ENCODE results near the gene CNTNAP2. TPM values are rescaled to one million over a fixed set of nuclear protein-coding genes. Genes with fewer than 3 reads are reported as not detected.

CNTNAP2 gene
- total RNA-seq, 1 donor from 2014 or later, result 0.27 TPM

GRCh38 chr7:146681487-146681886 is 564.9 kb downstream of the CNTNAP2 start:
- H3K27me3 Mint-ChIP-seq (ENCODE audit: low read depth), result no peaks in the 10 kb centered on the region
- no peak for TF ChIP-seq CTCF (IDR thresholded peaks at IDR 0.05)
- no peak overlapping the region for H3K4me3 Mint-ChIP-seq (ENCODE audit: unreplicated experiment)
- H3K36me3 Mint-ChIP-seq (ENCODE audit: low read depth), result no peaks in the 10 kb centered on the region
- H3K9me3 Mint-ChIP-seq (ENCODE audit: low read depth), result peaks cover 4% of the 10 kb centered on the region
- H3K27ac Mint-ChIP-seq (ENCODE audit: unreplicated experiment), result no peak overlapping the region
- no peaks in the 10 kb centered on the region for H3K4me1 Mint-ChIP-seq (ENCODE audit: low read depth)
- DNase-seq (ENCODE audit: low spot score), result no peak

GRCh38 chr7:146683439-146683838 is 566.8 kb downstream of the CNTNAP2 start:
- DNase-seq (ENCODE audit: low spot score), result no peak

GRCh38 chr7:146690987-146691386 is 574.4 kb downstream of the CNTNAP2 start:
- DNase-seq (ENCODE audit: low spot score), result no peak
- Mint-ChIP-seq H3K9me3 (ENCODE audit: low read depth) (peaks cover 4% of the 10 kb centered on the region), H3K36me3 (ENCODE audit: low read depth) (no peaks in the 10 kb centered on the region), H3K27ac (ENCODE audit: unreplicated experiment) (no peak overlapping the region), H3K4me3 (ENCODE audit: unreplicated experiment) (no peak overlapping the region), H3K4me1 (ENCODE audit: low read depth) (no peaks in the 10 kb centered on the region), H3K27me3 (ENCODE audit: low read depth) (no peaks in the 10 kb centered on the region)
- TF ChIP-seq CTCF (IDR thresholded peaks at IDR 0.05), result no peak

More at GRCh38 chr7:146683439-146683838, 566.8 kb downstream of the CNTNAP2 start:
- no peak overlapping the region for H3K27ac Mint-ChIP-seq (ENCODE audit: unreplicated experiment)
- H3K4me1 Mint-ChIP-seq (ENCODE audit: low read depth), result no peaks in the 10 kb centered on the region
- no peak for TF ChIP-seq CTCF (IDR thresholded peaks at IDR 0.05)
- no peak overlapping the region for H3K4me3 Mint-ChIP-seq (ENCODE audit: unreplicated experiment)
- no peaks in the 10 kb centered on the region for H3K36me3 Mint-ChIP-seq (ENCODE audit: low read depth)
- H3K27me3 Mint-ChIP-seq (ENCODE audit: low read depth), result no peaks in the 10 kb centered on the region
- peaks cover 3% of the 10 kb centered on the region for H3K9me3 Mint-ChIP-seq (ENCODE audit: low read depth)

GRCh38 chr7:146698995-146699610 is 582.5 kb downstream of the CNTNAP2 start:
- H3K36me3 Mint-ChIP-seq (ENCODE audit: low read depth), result no peaks in the 10 kb centered on the region
- H3K27me3 Mint-ChIP-seq (ENCODE audit: low read depth), result peaks cover 3% of the 10 kb centered on the region
- no peaks in the 10 kb centered on the region for H3K4me1 Mint-ChIP-seq (ENCODE audit: low read depth)
- no peaks in the 10 kb centered on the region for H3K9me3 Mint-ChIP-seq (ENCODE audit: low read depth)
- no peak for TF ChIP-seq CTCF (IDR thresholded peaks at IDR 0.05)
- no peak overlapping the region for H3K4me3 Mint-ChIP-seq (ENCODE audit: unreplicated experiment)
- DNase-seq (ENCODE audit: low spot score), result no peak
- H3K27ac Mint-ChIP-seq (ENCODE audit: unreplicated experiment), result no peak overlapping the region

GRCh38 chr7:146700015-146700560 is 583.5 kb downstream of the CNTNAP2 start:
- H3K27me3 Mint-ChIP-seq (ENCODE audit: low read depth), result peaks cover 3% of the 10 kb centered on the region
- no peaks in the 10 kb centered on the region for H3K9me3 Mint-ChIP-seq (ENCODE audit: low read depth)
- no peak for TF ChIP-seq CTCF (IDR thresholded peaks at IDR 0.05)
- H3K4me1 Mint-ChIP-seq (ENCODE audit: low read depth), result no peaks in the 10 kb centered on the region
- H3K27ac Mint-ChIP-seq (ENCODE audit: unreplicated experiment), result no peak overlapping the region
- H3K4me3 Mint-ChIP-seq (ENCODE audit: unreplicated experiment), result no peak overlapping the region
- H3K36me3 Mint-ChIP-seq (ENCODE audit: low read depth), result no peaks in the 10 kb centered on the region
- DNase-seq (ENCODE audit: low spot score), result no peak
